IPS-15b (cell line): ENCODE results near the gene LRIT1.

Experiments used
- H3K27me3 ChIP-seq: one replicate; pipeline ENCODE4 v1.6.1; 2013; ENCODE audit warnings: low read length; ENCODE audit not compliant: control insufficient read depth, insufficient read depth
- H3K36me3 ChIP-seq: one replicate; pipeline ENCODE4 v1.6.1; 2013; ENCODE audit warnings: low read length; ENCODE audit not compliant: control insufficient read depth, insufficient read depth
- H3K4me1 ChIP-seq: one replicate; pipeline ENCODE4 v1.6.1; 2013; ENCODE audit warnings: mild to moderate bottlenecking, low read length; ENCODE audit not compliant: control insufficient read depth, insufficient read depth
- H3K4me3 ChIP-seq: one replicate; pipeline ENCODE4 v1.5.1; 2013; ENCODE audit warnings: low read depth, low read length
- H3K9ac ChIP-seq: one replicate; pipeline ENCODE4 v1.6.1; 2013; ENCODE audit warnings: low read depth, mild to moderate bottlenecking, low read length
- H3K9me3 ChIP-seq: one replicate; pipeline ENCODE4 v1.6.1; 2013; ENCODE audit warnings: mild to moderate bottlenecking, low read length; ENCODE audit not compliant: control insufficient read depth, insufficient read depth

Gene LRIT1

GRCh38 chr10:84244651-84245270 lies 3.4 kb upstream of the LRIT1 start, which contains the start of gene RGR:
Gene RGR (plus strand): TSS chr10:84245053. CDS start chr10:84245091, 38 bp downstream.
- no peak within 1 kb of the TSS for H3K9ac ChIP-seq
- H3K27me3 ChIP-seq = no peaks in the 10 kb centered on the region
- no peaks in the 10 kb centered on the region for H3K4me1 ChIP-seq
- no peaks in the 10 kb centered on the region for H3K9me3 ChIP-seq
- no peak within 1 kb of the TSS for H3K4me3 ChIP-seq
- H3K36me3 ChIP-seq = no peaks in the 10 kb centered on the region

GRCh38 chr10:84243759-84244158 lies 2.4 kb upstream of the LRIT1 start:
- Histone ChIP-seq H3K4me1 (no peaks in the 10 kb centered on the region), H3K9me3 (no peaks in the 10 kb centered on the region), H3K36me3 (no peaks in the 10 kb centered on the region), H3K9ac (no peak overlapping the region), H3K4me3 (no peak overlapping the region), H3K27me3 (peaks cover 4% of the 10 kb centered on the region)

- Histone ChIP-seq H3K36me3 (no peaks in the 10 kb centered on the region), H3K27me3 (peaks cover 21% of the 10 kb centered on the region), H3K4me3 (no peak overlapping the region), H3K9me3 (no peaks in the 10 kb centered on the region), H3K4me1 (no peaks in the 10 kb centered on the region), H3K9ac (no peak overlapping the region)
Observed at GRCh38 chr10:84238909-84239308, 2.4 kb downstream of the LRIT1 start.

GRCh38 chr10:84237199-84238051 lies 3.9 kb downstream of the LRIT1 start:
- Histone ChIP-seq H3K9me3 (no peaks in the 10 kb centered on the region), H3K9ac (no peak overlapping the region), H3K36me3 (no peaks in the 10 kb centered on the region), H3K27me3 (peaks cover 21% of the 10 kb centered on the region), H3K4me3 (no peak overlapping the region), H3K4me1 (no peaks in the 10 kb centered on the region)

GRCh38 chr10:84236807-84237198 lies 4.5 kb downstream of the LRIT1 start:
- Histone ChIP-seq H3K9ac (no peak overlapping the region), H3K27me3 (peaks cover 21% of the 10 kb centered on the region), H3K9me3 (no peaks in the 10 kb centered on the region), H3K4me3 (no peak overlapping the region), H3K36me3 (no peaks in the 10 kb centered on the region), H3K4me1 (no peaks in the 10 kb centered on the region)

GRCh38 chr10:84235096-84235495 lies 6.2 kb downstream of the LRIT1 start:
- Histone ChIP-seq H3K9ac (no peak overlapping the region), H3K9me3 (no peaks in the 10 kb centered on the region), H3K36me3 (no peaks in the 10 kb centered on the region), H3K4me3 (no peak overlapping the region), H3K4me1 (no peaks in the 10 kb centered on the region), H3K27me3 (peaks cover 21% of the 10 kb centered on the region)

- no peaks in the 10 kb centered on the region for H3K36me3 ChIP-seq
- H3K4me3 ChIP-seq = no peak overlapping the region
- H3K9me3 ChIP-seq = no peaks in the 10 kb centered on the region
- no peaks in the 10 kb centered on the region for H3K4me1 ChIP-seq
- no peak overlapping the region for H3K9ac ChIP-seq
- H3K27me3 ChIP-seq = peaks cover 21% of the 10 kb centered on the region
Observed at GRCh38 chr10:84234479-84234878, 6.9 kb downstream of the LRIT1 start.

- H3K36me3 ChIP-seq = no peaks in the 10 kb centered on the region
Observed at GRCh38 chr10:84233940-84234339, 7.4 kb downstream of the LRIT1 start.

GRCh38 chr10:84232376-84232775 lies 9.0 kb downstream of the LRIT1 start:
- Histone ChIP-seq H3K4me1 (no peaks in the 10 kb centered on the region), H3K27me3 (peaks cover 8% of the 10 kb centered on the region), H3K4me3 (no peak overlapping the region), H3K36me3 (no peaks in the 10 kb centered on the region), H3K9ac (no peak overlapping the region), H3K9me3 (no peaks in the 10 kb centered on the region)

More at GRCh38 chr10:84233940-84234339, 7.4 kb downstream of the LRIT1 start:
- H3K4me1 ChIP-seq = no peaks in the 10 kb centered on the region
- no peak overlapping the region for H3K9ac ChIP-seq
- peaks cover 18% of the 10 kb centered on the region for H3K27me3 ChIP-seq
- H3K9me3 ChIP-seq = no peaks in the 10 kb centered on the region
- no peak overlapping the region for H3K4me3 ChIP-seq

GRCh38 chr10:84230359-84230758 lies 11.0 kb downstream of the LRIT1 start:
- H3K36me3 ChIP-seq = no peaks in the 10 kb centered on the region
- no peaks in the 10 kb centered on the region for H3K9me3 ChIP-seq
- H3K9ac ChIP-seq = no peak overlapping the region
- H3K4me3 ChIP-seq = no peak overlapping the region
- H3K4me1 ChIP-seq = no peaks in the 10 kb centered on the region
- no peaks in the 10 kb centered on the region for H3K27me3 ChIP-seq

GRCh38 chr10:84227810-84228209 lies 13.5 kb downstream of the LRIT1 start:
- H3K9me3 ChIP-seq = no peaks in the 10 kb centered on the region
- no peaks in the 10 kb centered on the region for H3K4me1 ChIP-seq
- H3K27me3 ChIP-seq = no peaks in the 10 kb centered on the region
- H3K9ac ChIP-seq = no peak overlapping the region
- H3K4me3 ChIP-seq = no peak overlapping the region
- H3K36me3 ChIP-seq = no peaks in the 10 kb centered on the region

GRCh38 chr10:84226616-84227015 lies 14.7 kb downstream of the LRIT1 start:
- Histone ChIP-seq H3K4me1 (no peaks in the 10 kb centered on the region), H3K36me3 (no peaks in the 10 kb centered on the region), H3K4me3 (no peak overlapping the region), H3K9ac (no peak overlapping the region), H3K9me3 (no peaks in the 10 kb centered on the region), H3K27me3 (no peaks in the 10 kb centered on the region)
